NCI-H345 (cell line): ENCODE results near the gene CD8B.
A peak's percentile ranks its signal among the peaks of the same experiment; 100 is the strongest.

Source experiments
- DNase-seq: peaks from one replicate; lab custom pipeline; 2025; lab: John Stamatoyannopoulos, UW

The CD8B gene

DNA sequence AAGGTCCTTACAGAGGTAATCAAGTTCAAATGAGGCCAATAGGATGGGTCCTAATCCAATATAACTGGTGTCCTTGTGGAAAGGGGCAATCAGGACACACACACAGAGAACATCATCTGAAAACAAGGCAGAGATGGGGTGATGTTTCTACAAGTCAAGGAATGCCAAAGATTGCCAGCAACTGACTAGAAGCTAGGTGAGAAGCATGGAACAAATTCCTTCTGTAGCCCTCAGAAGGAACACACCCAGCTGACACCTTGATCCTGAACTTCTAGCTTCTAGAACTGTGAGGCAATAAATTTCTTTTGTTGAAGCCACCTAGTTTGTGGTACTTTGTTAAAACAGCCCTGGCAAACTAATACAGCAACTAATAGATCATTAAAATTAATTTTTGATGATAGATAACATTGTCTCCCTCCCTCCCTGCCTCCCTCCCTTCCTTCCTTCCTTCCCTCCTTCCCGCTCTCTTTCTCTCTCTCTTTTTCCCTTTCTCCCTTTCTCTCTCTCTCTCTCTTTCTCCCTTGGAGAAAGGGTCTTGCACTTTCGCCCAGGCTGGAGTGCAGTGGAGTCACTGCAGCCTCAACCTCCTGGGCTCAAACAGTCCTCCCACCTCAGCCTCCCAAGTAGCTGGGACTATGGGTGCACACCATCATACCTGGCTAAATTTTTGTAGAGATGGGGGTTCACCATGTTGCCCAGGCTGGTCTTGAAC is 60.7 kb downstream of the CD8B start:
- no peak for DNase-seq

DNA sequence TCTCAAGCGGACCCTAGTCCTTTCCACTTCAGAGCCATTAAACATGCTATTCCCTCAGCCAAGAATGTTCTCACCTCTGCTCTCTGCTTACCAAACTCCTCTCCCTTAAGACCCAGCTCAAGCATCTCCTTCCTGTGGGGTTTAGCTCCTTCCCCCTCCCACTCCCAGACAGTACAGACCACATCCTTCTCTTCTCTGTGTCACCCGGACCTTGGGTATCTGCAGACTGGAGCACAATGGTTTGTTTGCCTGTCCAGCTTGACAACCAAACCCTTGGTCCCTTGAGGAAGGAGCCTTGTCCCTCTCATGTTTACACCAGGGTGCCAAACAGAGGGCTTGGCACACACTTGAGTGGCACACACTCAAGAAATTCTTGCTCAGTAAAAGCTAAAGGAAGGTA is 66.8 kb downstream of the CD8B start:
- no peak for DNase-seq

DNA sequence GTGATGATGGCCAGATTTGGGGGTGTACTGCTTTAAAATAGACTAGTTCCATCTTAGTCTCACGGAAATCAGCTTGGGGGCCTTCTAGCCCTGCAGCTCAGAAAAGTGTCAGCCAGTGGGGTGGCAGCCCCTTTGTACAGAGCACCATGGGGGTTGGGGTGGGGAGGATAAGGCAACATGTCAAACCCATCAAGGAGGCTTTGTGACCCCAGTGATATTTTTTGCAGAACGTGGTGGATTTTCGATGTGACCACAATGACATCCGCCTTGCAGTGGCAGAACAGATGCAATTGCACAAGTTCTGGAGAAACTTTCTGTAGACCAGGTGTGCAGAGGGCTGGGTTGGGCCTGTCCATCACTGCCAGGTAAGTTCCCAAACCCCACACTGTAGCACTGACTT is 67.9 kb downstream of the CD8B start:
- no peak for DNase-seq

DNA sequence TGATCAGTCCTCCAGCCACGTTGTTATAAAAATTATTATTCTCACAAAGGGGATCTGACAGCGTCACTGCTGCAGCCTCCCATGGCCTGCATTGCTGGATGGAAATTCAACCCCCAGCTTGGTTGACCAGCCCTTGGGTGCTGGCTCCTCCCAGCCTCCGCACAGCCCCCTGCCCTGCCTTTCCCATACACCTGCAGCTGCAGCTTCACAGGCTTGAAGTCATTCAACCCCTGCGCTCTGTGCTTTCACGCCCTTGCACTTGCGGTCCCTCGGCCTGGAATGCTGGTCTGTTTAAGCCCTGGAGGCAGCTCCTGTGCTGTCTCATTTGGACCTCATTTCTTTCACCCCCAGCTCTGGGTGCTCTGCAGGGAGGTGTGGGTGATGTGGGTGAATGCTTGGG is 70.1 kb downstream of the CD8B start:
- no peak for DNase-seq

DNA sequence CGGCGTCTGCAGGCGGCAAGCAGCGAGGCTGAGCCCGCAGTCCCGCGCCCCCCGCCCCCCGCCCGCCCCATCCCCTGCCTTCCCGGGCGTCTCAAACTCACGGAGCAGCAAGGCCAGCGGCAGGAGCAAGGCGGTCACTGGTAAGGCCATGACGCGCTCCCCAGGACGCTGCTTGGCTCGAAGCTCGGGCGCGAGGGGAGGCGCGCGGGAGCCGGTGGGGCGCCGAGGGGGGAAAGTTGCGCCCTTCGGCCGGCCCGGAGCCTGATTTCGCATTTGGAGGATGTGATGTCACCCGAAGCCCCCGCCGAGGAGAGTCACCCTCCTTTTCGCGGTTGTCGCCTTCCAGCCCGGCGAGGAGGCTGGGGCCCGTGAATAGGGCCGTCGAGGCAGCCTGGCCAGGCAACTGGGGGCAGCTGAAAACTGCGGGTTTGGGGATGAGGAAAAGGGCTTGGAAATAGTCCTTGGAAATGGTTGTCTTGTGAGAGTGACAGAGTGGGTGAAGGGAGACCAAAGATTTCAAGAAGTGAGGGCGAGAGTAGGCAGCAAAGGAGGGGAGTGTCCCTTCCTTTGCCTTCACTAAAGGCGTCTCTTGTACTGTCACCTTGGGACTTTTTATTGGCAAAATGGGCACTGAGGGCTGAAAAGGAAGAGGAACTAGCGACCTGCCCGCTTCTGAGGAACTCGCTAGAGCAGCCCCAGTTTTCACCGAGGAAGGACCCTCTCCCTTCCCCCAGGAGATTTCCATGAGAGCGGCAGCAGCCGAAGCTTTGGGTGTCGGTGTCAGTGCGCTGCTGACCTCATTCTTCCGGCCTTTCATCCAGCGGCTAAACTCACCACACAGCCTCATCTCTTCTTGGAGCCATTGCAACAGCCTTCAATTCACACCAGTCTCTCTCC is 70.8 kb downstream of the CD8B start, which contains the start of gene CD8A:
TSS of gene CD8A (minus strand) at position 238 of the 897 bp plus-strand sequence. CDS start at position 150, 88 bp downstream.
- DNase-seq, result no peak

DNA sequence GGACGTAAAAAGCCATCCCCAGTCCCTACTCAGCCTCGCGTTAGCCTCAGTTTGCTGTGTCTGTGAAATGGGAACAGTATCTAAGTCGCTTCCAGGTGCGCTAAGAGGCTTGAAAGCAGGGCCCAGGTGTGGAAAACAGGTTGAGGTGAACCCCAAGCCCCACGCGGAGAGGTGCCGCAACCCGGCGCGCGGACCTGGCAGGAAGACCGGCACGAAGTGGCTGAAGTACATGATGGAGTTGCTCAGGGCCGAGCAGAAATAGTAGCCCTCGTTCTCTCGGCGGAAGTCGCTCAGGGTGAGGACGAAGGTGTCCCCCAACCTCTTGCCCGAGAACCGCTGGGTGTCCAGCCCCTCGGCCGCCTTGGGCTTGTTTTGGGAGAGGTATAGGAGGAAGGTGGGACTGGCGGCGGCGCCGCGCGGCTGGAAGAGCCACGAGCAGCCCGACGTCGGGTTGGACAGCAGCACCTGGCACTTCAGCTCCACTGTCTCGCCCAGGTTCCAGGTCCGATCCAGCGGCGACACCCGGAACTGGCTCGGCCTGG is 71.5 kb downstream of the CD8B start:
- DNase-seq, result no peak

DNA sequence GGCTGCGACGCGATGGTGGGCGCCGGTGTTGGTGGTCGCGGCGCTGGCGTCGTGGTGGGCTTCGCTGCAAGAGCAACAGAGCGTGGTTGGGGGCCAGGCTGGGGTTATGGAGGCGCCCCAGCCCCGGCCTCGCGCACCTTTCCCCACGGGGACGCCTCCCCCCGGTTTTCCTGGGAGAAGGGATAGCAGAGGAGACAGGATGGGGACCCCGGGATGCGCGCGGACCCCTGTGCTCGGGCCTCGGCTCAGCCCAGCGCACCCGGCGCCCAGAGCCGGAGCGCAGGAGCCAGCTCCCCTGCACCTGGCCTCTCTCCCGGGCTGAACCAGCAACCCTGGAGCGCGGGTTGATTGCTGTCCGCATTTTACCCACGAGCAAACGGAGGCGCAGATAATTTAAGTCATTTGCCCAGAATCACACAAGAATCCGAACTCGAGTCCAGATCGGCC is 72.0 kb downstream of the CD8B start:
- DNase-seq, result no peak

DNA sequence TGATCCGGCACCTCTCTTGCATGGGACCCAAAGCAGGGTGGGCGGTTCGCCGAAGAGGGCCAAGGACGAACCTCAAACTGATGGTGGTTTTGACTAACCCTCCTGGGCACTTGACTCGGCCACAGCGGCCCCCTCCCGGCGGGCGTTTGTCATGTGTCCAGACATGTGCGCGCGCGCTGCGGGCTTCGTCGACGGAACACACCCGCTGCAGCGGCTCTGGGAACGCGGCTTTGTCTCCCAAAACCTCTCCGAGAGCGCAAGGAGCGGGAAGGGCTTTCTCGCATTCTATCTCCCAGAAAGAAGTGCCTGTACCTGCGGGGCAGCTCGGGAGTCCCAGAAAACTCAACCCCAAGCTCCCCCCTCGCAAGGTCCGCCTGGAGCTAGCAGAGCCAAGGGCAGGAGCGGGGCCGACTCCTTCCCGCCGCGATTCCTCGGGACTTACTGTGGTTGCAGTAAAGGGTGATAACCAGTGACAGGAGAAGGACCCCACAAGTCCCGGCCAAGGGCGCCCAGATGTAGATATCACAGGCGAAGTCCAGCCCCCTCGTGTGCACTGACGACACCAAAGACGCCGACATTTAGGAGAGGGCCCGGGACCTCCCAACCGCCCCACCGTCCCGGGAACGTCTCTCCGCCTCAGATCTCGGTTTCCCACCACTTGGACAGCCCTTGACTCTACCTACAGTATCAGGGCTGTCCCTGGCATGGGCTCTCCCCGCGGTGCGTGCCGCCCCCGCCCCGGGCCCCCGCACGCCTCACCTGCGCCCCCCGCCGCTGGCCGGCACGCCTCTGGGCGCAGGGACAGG is 72.6 kb downstream of the CD8B start:
- DNase-seq, result no peak

DNA sequence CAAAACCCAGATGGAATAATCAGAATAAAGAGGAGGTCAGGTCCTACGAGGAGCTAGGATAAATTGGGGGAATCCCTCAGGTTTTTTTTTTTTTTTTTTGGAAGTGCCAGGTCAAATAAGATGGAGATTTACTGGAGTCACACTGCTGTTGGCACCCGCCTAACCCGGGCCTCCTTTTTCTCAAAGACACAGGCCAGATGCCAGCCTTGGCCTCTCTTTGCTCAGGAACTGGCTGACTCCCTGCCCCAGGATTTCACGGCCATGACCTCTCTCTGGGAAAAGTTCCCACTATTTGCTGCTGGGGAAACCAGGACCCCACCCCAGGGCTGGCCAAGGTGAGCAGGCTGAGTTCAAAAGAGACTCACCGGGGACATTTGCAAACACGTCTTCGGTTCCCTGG is 73.5 kb downstream of the CD8B start:
- DNase-seq, result no peak

DNA sequence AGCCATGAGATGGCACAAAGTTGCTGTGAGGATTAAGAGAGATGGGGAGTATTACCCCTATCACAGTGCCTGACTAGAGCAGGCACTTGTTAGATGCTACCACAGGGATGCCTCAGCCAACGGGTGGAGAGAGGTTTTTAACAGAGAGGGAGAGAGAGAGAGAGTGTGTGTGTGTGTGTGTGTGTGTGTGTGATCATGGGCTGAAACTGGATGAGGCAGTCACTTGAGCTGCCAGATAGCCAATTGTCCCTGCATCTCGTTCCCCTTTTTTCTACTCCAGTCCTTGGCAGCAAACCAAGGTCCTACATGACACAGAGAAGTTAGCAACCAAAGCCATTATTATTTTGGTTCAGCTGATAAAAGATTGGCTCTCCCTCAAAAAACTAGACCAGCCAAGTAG is 74.0 kb downstream of the CD8B start:
- DNase-seq, result peak; percentile 48

DNA sequence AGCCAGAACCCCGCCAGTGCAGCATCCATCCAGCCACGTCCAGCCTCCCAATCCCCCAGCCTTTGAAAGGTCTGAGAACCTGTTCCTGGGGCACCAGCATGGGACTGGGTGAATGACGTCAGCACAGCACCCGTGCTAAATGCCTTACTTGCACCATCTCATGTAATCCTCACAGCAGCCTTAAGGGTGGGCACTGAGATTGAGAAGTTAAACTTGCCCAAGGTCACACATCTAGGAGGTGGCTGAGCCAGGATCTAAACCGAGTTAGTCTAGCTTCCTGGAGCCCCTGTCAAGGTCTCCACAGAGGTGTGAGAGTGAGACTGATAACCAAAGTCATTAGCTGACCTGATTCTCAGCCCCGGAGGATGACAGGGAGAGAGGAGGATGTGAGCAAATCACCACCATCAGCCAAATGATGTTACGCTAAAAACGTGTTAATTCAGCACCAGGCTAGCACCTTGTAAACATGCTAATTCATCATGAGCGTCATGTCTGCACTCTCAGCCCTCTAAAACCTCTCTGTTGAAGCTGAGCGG is 75.6 kb downstream of the CD8B start:
- no peak for DNase-seq

DNA sequence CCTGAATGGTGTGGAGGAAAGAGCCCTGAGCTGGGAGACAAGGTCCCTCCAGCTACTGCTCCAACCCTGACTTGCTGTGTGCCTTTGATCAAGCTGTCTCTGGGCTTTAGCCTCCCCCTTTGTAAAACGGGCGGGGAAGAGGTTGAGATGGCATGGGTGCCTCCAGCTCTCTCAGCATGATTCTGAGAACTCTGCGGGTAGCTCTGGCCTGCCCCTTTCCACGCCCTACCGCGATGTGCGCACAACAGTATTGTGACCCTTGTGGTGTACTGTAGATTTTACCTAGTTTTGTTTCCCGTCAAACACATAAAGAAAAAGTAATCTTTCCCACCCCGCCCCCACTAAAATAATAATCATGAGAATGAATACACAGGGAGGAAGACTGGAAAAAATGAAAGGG is 76.2 kb downstream of the CD8B start:
- DNase-seq, result no peak

DNA sequence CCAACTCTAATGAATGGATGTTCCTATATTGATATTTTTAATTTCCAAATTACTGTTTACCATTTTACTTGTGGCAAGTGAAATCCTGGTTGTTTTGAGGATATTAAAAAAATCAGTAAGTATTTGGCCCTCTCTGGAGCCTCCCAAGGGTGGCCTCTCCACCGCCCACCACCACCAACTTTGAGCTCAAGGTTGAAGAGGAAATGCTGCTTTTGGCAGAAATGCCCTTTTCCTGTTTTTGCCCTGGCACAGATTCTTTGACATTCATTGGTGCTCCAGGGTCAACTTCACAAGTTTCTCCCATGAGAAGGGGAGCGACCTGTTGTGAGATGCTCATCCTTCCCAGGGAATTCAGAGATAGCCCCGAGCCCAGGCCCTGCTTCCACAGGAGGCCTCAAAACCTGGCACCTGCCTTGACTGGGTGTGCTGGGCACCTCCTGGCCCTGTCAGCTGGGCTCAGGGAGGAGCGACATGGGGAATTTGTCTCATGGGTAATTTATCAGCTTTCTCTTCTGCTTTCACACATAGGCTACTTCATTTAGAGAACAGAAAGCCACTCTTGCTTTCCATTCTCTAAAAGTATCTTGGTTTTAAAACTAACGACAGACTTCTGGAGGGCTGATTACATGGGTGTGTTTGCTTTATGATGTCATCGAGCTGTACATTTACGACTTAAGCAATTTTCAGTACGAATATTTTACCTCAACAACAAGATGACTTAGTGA is 77.9 kb downstream of the CD8B start:
- no peak for DNase-seq

DNA sequence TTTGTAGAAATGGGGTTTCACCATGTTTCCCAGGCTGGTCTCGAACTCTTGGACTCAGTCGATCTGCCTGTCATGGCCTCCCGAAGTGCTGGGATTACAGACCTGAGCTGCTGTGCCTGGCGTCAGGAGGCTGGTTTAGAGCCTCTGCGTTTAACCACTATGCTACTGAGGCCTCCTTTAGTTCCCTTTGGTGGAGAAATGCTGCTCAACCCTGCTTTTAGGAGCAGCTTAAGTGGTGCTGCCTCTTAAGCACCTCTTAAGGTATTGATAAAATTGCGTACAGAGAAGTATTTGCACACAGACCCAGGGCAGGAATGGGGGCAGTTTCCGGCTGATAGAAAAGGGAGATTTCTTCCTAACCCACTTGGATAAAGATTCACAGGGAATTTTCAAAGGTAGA is 78.9 kb downstream of the CD8B start:
- no peak for DNase-seq

DNA sequence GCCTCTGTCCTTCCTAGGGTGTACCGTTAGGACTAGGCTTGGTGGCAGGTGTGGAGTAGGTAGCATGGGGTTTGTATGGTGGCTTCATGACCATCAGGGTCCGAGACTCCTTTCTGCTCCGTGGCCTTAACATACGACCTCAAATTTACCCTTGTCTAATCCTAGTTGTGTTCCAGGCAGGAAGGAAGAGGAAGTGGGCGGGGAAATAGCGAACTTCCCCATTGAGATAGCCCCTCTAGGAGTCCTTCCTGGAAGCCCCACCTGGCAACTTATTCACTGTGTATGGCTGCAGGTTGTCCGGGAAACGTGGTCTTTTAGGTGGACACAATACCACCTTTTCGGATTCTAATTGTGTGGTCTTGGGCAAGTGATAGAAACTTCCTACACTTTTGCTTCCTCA is 80.3 kb downstream of the CD8B start:
- DNase-seq, result no peak

DNA sequence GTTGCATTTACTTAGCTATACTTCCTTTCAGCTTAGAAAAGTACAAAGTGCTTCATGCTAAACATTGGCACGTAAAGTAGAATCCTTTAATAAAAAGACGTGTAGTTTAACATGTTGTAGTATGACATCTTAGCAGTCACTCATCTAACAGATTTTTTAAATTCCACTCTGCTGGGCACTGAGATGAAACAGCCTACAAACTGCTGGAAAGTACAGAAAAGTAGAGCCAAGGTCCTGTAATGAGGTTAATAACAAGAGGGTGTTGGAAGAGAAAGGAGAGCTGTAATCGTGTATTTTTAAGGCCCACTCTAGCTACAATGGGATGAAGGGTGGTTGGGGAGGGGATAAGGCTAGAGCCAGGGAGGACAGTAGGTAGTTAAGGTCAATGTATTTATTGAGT is 81.7 kb downstream of the CD8B start:
- DNase-seq, result no peak

DNA sequence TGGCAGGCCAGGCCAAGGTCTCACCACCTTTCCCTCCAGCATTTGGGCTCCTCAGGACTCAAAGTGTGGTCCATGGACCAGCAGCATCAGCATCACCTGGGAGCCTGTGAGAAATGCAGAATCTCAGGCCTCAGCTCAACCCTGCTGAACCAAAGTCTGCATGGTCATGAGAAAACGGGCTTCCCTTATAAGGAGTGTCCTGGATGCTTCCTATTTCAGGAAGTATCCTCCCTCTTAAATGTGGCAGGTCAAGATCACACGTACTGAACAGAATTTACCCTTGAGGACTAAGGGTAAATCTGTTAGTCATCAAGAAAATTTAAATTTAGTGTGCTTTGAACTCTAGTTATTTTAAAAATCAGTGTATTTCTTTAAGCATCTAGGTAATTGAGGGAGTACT is 82.7 kb downstream of the CD8B start:
- no peak for DNase-seq

DNA sequence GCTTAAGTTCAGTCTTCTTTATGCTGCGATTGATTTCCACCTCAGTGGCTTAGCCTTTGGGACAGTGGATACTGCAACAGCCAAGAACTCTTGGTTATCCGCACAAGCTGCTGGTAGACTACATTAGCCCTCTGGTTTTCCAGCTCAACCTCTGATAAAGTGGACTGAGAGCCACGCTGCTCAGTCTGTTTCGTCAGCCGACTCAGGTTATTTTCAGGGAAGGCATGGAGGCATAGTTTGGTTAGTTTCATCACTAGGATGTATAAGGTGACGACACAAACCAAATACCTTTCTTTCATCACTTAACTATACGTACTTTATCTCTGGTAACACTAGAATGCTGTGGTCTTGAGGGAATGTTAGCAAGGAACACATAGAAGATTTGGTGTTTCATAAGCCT is 85.2 kb downstream of the CD8B start:
- no peak for DNase-seq

DNA sequence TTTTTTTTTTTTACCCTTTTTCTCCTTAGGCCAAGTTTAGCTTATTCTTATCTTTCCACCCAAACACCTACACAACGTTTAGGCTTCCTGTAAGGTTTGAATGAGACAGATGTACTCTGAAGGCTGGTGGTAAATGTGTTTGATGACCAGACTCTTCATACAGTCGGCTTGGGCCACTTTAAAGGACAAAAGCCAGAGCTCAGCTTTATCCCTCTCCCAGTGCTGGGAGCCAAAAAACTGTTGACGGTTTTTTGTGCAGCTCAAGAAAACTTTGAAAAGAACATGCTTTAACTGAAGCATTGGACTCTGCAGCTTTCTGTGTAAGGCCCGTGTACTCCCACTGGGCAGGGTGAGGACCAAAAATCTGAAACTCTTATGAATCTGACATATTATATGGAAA is 86.3 kb downstream of the CD8B start:
- DNase-seq, result no peak

DNA sequence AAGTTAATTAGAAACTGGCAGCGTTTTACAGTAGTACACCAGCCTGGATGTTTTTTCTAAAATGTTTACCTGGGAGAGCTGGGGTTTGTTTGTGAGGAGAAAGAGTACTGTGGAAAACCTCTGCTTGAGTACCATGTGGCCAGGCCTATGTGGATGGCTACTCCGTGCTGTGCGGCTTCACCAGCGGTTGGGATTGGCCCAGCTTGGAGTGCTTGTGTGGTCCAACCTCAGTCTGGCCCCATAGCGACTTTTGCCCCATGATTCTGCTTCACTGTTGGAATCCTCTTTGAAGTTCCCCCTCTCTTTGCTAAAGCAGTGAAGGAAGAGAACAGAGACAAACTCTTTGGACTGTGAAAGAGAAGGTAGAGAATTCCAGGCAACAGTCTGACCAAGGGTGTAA is 86.8 kb downstream of the CD8B start:
- DNase-seq, result no peak

DNA sequence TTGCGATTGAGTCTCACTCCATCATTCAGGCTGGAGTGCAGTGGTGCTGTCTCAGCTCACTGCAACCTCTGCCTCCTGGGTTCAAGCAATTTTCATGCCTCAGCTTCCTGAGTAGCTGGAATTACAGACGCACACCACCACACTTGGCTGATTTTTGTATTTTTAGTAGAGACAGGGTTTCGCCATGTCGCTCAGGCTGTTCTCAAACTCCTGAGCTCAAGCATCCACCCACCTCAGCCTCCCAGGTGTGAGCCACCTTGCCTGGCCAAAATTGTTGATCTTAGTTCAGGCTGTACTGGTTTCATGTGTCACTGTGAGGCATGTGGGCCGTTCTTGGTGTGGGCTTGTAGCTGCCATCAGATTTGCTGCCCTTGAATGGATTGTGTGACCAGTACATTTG is 89.1 kb downstream of the CD8B start:
- no peak for DNase-seq
